HG03103 (cell line): ENCODE results near the gene ATP2C1.

Experiments used
- ATAC-seq: cut with Tn5 transposase; IDR thresholded peaks from one replicate; pipeline ENCODE4 v1.9.1; 2021; ENCODE audit warnings: low read depth; ENCODE audit not compliant: unreplicated experiment

The ATP2C1 gene

GRCh38 chr3:130973406-130973805 is 79.5 kb downstream of the ATP2C1 start:
- ATAC-seq = no peak

DNA sequence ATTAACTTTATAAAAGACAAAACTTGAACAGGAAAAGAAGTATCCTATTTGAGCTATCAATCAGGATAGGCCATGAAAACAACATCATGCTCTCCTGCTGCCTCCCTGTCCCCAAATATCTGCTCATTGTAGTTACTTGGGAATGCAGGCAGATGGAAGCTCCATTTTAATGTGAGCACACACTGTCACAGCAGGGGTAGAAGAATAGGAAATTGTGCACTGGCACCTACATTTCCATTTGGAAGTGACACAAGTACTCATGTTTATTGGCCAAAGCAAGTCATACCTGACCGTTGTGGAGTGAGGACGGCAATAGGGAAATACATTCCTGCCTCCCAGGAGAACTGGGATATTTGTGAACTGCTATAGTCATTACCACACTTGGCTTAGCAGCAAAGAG is 80.3 kb downstream of the ATP2C1 start:
- ATAC-seq = no peak

- no peak for ATAC-seq
Observed at GRCh38 chr3:130975251-130975650, 81.4 kb downstream of the ATP2C1 start.

DNA sequence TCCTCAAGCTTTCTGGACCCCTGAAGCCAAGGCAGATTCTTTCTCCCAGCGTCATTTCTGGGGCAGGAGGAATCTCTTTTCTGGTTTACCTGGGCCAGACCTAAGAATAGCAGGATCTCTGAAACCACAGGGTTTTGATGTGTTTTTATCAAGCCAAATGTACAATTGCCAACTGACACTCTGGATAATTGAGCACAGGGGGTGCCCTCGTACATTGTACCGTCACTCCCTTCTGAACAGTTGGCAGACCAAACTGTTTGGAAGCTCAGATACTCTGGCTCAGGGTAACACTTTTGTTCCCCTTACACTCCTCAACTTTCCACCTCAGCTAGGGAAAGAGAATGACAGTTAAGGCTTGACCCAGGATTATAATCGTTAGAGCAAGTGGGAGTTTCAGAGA is 82.8 kb downstream of the ATP2C1 start:
- ATAC-seq = no peak

DNA sequence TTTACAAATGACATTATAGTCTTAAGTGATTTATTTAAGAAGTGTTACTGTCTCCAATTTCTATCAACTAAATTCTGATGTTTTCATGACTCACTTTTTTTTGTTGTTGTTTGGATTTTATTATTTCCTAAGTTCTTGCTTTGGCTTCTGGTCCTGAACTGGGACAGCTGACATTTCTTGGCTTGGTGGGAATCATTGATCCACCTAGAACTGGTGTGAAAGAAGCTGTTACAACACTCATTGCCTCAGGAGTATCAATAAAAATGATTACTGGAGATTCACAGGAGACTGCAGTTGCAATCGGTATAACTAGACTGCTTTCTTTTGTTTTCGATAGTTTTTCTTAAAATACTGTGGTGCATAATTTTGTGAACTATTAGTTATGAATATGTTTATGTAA is 85.2 kb downstream of the ATP2C1 start:
- ATAC-seq = no peak

GRCh38 chr3:130981469-130981868 is 87.6 kb downstream of the ATP2C1 start:
- no peak for ATAC-seq

DNA sequence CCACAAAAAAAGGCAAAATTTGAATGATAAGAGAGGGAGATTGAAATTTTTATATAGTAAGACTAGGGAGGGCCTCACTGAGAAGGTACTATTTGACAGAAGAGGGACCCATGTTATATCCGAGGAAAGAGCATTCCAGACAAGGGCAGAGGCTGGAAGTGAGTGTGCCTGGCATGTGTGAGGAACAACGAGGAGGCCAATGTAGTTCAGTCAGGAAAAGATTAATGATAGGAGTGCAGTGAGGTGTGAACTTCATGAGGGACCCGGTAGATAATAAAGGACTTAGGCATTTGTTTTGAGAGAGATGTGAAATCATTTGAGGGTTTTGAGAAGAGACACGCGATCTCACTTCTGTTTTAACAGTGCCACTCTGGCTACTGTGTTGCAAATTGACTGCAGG is 96.4 kb downstream of the ATP2C1 start:
- no peak for ATAC-seq

- ATAC-seq = no peak
Observed at GRCh38 chr3:130991126-130991525, 97.2 kb downstream of the ATP2C1 start.

GRCh38 chr3:130992344-130992743 is 98.5 kb downstream of the ATP2C1 start:
- ATAC-seq = no peak

- ATAC-seq = no peak
Observed at GRCh38 chr3:130997289-130997688, 103.4 kb downstream of the ATP2C1 start.

DNA sequence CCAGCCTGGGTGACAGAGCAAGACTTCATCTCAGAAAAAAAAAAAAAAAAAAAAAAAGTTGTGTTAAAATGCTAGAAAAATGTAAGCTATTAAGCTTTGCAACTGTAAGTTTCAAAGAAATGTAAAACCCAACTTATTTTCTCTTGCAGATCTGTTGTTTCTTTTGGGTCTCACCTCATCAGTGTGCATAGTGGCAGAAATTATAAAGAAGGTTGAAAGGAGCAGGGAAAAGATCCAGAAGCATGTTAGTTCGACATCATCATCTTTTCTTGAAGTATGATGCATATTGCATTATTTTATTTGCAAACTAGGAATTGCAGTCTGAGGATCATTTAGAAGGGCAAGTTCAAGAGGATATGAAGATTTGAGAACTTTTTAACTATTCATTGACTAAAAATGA is 107.2 kb downstream of the ATP2C1 start:
- no peak for ATAC-seq

DNA sequence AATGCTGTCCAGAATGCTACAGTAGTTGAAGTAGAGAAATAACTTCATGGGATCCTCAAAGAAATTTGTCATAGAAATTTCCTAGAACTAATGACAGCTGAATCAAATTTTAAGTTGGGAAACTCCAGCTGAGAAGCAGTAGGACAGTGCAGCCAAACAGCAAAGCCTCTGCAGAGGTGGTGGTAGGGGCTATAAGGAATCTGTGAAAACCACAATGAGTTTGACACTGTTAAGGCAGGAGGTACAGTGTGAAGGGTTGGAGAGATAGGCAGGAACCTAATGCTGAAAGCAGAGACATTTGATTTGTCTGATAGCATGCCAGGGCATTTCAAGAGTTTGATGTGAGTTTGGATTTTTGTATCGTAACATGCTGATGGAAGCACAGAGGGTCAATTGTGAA is 110.7 kb downstream of the ATP2C1 start:
- ATAC-seq = no peak

GRCh38 chr3:131007256-131007655 is 113.4 kb downstream of the ATP2C1 start:
- ATAC-seq = no peak

DNA sequence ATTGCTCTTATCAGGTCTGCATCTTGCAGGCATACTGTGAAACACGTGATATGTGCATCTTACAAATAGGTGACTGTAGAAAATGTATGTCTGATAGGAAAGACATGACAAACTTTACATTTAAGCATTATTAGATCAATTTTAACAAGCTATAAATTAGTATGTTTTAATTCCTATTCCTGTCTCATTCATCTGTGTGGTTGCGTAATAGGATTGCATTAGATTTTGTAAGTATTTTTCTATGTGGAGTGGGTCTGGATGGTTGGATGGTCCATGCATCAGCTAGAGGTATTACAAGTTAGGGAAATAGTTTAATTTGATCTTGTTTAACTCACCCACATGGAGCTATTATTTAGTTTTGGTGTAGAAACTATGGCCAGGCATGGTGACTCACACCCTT is 113.9 kb downstream of the ATP2C1 start:
- no peak for ATAC-seq

GRCh38 chr3:131008326-131008725 is 114.4 kb downstream of the ATP2C1 start:
- ATAC-seq = no peak

GRCh38 chr3:131009698-131010097 is 115.8 kb downstream of the ATP2C1 start:
- ATAC-seq = no peak

DNA sequence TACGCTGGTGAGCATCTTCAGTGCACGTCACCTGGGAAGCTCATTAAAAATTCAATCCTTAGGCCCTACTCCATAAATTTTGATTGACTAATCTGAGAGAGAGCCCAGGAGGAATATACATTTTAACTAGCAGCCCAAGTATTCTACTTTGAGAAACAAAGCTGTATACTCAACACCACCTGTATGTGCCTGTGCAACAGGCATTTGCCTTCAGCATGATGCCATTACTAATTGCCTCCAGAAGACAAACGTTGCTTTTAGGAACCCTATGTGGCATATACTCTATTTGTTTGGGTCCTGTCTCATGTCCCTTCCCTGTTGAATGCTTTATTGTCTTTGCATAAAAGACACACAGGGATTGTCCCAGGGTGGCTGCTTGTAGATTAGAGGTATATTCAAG is 125.1 kb downstream of the ATP2C1 start:
- ATAC-seq = no peak

GRCh38 chr3:131020122-131020693 is 126.3 kb downstream of the ATP2C1 start:
- ATAC-seq = no peak

DNA sequence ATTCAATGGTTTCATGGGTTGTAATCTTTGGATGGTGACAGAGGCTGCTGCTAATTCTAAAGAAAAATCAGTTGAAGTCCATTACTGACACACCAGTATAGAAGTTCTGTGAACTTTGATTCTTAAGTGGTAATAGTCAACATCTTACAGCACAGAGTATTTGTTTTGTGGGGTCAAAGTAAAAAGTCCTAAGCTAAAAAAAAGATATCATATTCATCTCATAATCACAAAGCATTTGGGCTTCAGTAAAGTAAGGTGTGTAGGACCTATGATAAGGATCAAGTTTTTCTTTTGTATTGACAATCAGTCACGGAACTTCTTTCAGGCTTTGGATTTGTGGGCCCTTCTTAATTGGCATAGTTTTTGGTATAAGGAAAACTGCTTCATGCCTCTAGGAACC is 131.7 kb downstream of the ATP2C1 start:
- no peak for ATAC-seq

GRCh38 chr3:131026321-131027151 is 132.7 kb downstream of the ATP2C1 start, which contains the start of the genes ASTE1 and NEK11:
Gene ASTE1, minus strand, starts transcription at chr3:131026825. Its CDS starts 1,519 bp downstream, at chr3:131025306.
Gene NEK11, plus strand, starts transcription at chr3:131026877. Its CDS starts 2,832 bp downstream, at chr3:131029709.
- peak; percentile 98 for ATAC-seq

DNA sequence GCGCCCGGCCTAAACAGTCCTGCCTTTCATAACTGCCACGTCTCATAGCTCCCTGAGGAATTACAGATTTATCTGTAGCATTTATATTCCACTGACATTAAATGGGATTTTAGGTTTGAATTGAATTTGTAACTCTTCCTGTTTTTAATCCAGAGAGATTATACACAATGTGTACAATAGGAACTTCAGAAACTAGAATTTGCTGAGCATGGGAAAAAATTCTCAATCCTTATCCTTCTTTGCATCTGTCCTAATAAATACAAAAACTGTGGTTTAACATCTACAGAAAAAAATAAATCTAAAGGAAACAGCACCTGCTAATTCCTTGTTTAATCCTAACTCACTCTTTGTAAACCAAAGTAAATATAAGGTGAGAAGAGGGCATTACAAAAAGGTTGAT is 135.0 kb downstream of the ATP2C1 start:
- no peak for ATAC-seq

DNA sequence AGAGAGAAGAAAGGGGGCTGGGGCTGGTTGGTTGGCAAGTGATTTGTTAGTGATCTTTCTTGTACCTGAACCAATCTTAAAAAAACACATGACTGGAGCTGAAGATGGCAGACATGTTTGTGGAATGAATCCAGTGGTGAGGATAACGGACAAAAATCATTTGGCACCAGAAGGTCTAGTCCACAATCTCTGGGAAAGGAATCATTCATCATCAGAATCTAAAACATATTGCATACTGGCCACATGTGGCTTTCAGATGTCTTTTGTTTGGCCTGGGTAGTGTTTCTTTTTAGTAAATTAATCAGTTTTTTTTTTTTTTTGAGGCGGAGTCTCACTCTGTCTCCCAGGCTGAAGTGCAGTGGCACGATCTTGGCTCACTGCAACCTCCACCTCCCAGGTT is 137.8 kb downstream of the ATP2C1 start:
- no peak for ATAC-seq
